Nephron (organoid): Measurements from ENCODE around the gene PTH1R.

Source experiments
- H3K27ac Mint-ChIP-seq, 3 experiments: 2 replicates each; pipeline ENCODE4 v1.8.0; 2020; ENCODE audit warnings: mixed read lengths in 3 of 3, mild to moderate bottlenecking in 2 of 3, moderate library complexity in 1 of 3
- H3K27me3 Mint-ChIP-seq: 2 replicates; pipeline ENCODE4 v1.8.0; 2021; ENCODE audit warnings: low read depth, mild to moderate bottlenecking, moderate library complexity, mixed read lengths
- H3K36me3 Mint-ChIP-seq: 2 replicates; pipeline ENCODE4 v1.8.0; 2020; ENCODE audit warnings: low read depth, mixed read lengths
- H3K4me1 Mint-ChIP-seq: 2 replicates; pipeline ENCODE4 v1.8.0; 2020; ENCODE audit warnings: mixed read lengths
- H3K4me3 Mint-ChIP-seq, 3 experiments: 2 replicates each; pipeline ENCODE4 v1.8.0; 2020; ENCODE audit warnings: mild to moderate bottlenecking in 3 of 3, mixed read lengths in 3 of 3, moderate library complexity in 2 of 3
- H3K9me3 Mint-ChIP-seq: 2 replicates; pipeline ENCODE4 v1.8.0; 2020; ENCODE audit warnings: mixed read lengths
- TF ChIP-seq, protein P1 (sequence below), 3 experiments: fragments of 200-600 bp; sonication (generic); IDR thresholded peaks; one replicate each; pipeline ENCODE4 v1.5.0; 2021; ENCODE audit warnings: antibody characterized with exemption in 3 of 3; ENCODE audit not compliant: unreplicated experiment in 3 of 3

Gene PTH1R

DNA sequence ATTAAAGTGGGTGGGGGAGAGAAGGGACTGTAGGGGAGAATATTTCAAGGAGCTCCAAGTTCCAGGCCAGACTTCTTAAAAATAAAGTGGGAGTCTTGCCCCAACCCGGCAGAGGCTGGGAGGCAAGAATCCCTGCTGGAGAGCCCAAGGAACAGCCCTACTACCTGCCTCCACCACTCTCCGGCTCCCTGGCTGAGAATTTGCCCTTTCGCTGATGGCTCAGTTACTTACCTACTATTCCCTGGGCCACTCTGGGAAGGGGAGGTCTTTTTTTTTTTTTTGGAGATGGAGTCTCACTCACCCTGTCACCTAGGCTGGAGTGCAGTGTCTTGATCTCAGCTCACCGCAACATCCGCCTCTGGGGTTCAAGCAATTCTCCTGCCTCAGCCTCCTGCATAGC is 29.8 kb upstream of the PTH1R start:
- TF ChIP-seq, protein P1, sequence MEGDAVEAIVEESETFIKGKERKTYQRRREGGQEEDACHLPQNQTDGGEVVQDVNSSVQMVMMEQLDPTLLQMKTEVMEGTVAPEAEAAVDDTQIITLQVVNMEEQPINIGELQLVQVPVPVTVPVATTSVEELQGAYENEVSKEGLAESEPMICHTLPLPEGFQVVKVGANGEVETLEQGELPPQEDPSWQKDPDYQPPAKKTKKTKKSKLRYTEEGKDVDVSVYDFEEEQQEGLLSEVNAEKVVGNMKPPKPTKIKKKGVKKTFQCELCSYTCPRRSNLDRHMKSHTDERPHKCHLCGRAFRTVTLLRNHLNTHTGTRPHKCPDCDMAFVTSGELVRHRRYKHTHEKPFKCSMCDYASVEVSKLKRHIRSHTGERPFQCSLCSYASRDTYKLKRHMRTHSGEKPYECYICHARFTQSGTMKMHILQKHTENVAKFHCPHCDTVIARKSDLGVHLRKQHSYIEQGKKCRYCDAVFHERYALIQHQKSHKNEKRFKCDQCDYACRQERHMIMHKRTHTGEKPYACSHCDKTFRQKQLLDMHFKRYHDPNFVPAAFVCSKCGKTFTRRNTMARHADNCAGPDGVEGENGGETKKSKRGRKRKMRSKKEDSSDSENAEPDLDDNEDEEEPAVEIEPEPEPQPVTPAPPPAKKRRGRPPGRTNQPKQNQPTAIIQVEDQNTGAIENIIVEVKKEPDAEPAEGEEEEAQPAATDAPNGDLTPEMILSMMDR (IDR thresholded peaks at IDR 0.05; ENCODE audit: unreplicated experiment in 3 of 3): no peak
- H3K9me3 Mint-ChIP-seq: peaks cover 10% of the 10 kb centered on the region
- H3K27ac Mint-ChIP-seq: peak overlapping the region; percentile 93 to 99 (median 99)
- H3K36me3 Mint-ChIP-seq: peaks cover 9% of the 10 kb centered on the region
- peak overlapping the region in 2 of 3 experiments; percentile 39 to 66 for H3K4me3 Mint-ChIP-seq
- no peaks in the 10 kb centered on the region for H3K27me3 Mint-ChIP-seq
- H3K4me1 Mint-ChIP-seq: peaks cover 45% of the 10 kb centered on the region

DNA sequence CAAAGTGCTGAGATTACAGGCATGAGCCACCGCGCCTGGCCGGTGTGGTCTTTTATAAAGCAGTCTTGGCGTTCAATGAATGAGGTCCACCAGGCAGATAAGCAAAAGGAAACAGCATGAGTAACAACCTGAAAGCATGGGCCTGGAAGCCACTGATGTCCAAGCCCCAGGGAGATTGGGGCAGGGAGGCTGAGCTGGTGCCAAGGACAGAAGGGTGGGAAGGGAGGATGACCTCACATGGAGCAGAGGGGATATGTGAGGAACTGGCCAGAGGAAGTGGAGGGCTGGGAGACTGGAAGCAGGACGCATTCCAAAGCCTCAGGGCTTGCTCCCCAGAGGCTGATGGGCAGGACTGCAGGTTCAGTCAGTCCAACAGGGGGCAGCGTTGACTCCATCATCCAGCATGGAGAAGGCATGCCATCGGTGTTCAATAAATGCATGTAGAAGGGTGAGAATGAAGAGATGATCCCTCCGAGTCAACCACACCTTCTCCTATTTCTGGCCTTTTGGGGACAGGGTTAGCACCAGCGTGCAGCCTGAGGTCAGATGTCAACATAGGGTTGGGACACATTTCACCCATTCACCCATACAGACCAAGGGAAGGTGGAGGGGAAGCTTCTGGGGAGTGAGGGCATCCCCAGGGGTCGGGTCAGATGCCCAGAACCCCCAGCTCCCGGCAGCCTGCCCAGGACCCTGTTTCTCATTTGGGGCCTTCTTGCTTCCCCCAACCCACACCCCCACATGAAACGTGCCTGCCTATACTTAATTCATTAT is 29.1 kb upstream of the PTH1R start:
- peaks cover 50% of the 10 kb centered on the region for H3K4me1 Mint-ChIP-seq
- H3K27me3 Mint-ChIP-seq: no peaks in the 10 kb centered on the region
- TF ChIP-seq, protein P1 (IDR thresholded peaks at IDR 0.05; ENCODE audit: unreplicated experiment in 3 of 3): peak; percentile 42 to 56 (median 53)
- peak overlapping the region; percentile 36 to 63 (median 58) for H3K4me3 Mint-ChIP-seq
- H3K36me3 Mint-ChIP-seq: peaks cover 4% of the 10 kb centered on the region
- H3K9me3 Mint-ChIP-seq: peaks cover 4% of the 10 kb centered on the region
- H3K27ac Mint-ChIP-seq: peak overlapping the region; percentile 93 to 99 (median 99)

DNA sequence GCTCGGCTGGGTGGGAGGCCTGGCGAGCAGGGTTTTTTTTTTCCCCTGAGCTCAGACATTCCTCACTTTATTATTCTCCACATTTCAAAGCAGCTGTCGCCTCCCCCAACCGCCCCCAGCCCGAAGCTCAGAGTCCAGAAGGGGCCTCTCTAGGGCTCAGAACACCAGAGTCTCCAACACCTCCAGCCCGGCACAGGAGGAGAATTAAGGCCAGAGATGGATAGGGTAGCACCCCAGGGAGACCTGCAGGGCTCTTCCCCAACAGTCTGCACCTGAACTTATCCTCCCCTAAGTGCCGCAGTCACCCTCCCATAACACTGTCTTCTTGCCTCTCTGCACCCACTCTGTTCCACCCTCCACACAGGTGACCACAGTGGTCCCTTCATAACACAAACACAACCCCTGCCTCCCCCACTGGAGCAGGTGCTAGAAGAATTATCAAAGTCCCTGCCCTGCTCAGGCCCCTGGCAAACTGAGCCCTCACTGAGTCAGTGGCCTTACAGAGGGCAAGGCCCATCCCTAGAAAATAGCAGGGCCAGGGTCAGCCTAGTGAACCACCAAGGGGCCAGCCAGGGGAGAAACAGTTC is 28.4 kb upstream of the PTH1R start:
- no peaks in the 10 kb centered on the region for H3K36me3 Mint-ChIP-seq
- no peaks in the 10 kb centered on the region for H3K9me3 Mint-ChIP-seq
- TF ChIP-seq, protein P1 (IDR thresholded peaks at IDR 0.05; ENCODE audit: unreplicated experiment in 3 of 3): no peak
- peaks cover 1% of the 10 kb centered on the region for H3K27me3 Mint-ChIP-seq
- H3K4me1 Mint-ChIP-seq: peaks cover 50% of the 10 kb centered on the region
- peak overlapping the region; percentile 93 to 99 (median 99) for H3K27ac Mint-ChIP-seq
- H3K4me3 Mint-ChIP-seq: peak overlapping the region; percentile 2 to 58 (median 36)

DNA sequence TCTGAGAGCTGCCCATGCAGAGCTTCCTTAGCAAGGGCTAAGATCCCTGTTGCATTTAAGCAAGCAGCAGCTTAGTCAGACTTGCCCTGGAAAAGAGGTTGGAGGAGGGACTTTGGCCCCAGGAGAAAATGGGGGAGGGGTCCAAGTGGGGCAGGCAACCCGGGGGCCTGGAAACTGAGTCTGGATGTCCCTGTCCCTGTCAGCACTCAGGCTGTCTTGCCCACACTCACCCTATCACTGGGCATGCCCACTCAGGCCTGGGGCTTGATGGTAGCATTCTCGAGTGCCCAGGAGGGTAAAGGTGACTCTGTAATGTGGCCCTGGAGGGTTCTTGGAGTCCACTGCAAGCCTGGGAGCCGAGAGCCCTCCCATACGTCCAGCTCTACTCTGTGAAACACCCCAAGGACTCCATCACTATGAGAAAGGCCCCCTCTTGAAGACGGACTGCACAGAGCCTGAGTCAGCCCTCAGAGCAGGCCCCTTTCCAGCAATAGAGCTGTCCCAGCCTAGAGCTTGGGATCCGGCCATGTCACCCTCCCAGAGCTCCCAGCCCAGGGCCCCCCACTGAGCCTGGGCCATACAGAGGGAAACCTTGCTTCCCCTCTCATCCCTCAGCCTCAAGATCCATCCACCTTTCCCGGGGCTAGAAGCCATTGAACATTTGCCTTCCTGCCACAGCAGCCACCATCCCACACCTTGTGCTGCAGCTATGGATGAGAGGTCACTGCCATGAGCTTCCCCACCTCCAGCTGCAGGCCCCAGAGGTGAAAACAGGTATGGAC is 27.6 kb upstream of the PTH1R start:
- TF ChIP-seq, protein P1 (IDR thresholded peaks at IDR 0.05; ENCODE audit: unreplicated experiment in 3 of 3): no peak
- H3K27me3 Mint-ChIP-seq: peaks cover 7% of the 10 kb centered on the region
- H3K27ac Mint-ChIP-seq: peak overlapping the region; percentile 93 to 99 (median 99)
- H3K9me3 Mint-ChIP-seq: no peaks in the 10 kb centered on the region
- peak overlapping the region in 2 of 3 experiments; percentile 36 to 58 for H3K4me3 Mint-ChIP-seq
- H3K4me1 Mint-ChIP-seq: peaks cover 50% of the 10 kb centered on the region
- H3K36me3 Mint-ChIP-seq: no peaks in the 10 kb centered on the region

DNA sequence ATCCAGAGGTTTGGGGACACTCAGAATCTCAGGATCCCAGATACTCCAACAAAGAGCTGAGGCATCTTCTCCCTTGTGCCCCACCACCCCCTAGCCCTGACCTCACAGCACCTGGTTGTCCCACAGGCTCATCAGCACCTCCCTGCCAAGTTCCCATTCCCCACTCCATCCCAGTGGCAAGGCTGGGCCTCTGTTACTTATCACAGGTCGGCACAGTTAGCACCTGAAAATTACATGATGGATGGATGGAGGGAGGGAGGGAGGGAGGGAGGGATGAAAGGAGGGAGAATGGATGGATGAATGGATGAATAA is 27.1 kb upstream of the PTH1R start:
- Mint-ChIP-seq H3K4me3 (no peak overlapping the region), H3K36me3 (no peaks in the 10 kb centered on the region), H3K27ac (peak overlapping the region; percentile 93 to 99 (median 99)), H3K4me1 (peaks cover 50% of the 10 kb centered on the region), H3K27me3 (peaks cover 7% of the 10 kb centered on the region), H3K9me3 (no peaks in the 10 kb centered on the region)
- TF ChIP-seq, protein P1 (IDR thresholded peaks at IDR 0.05; ENCODE audit: unreplicated experiment in 3 of 3): no peak
